ENCODE measurements around the gene RNF224. TPM values are rescaled to one million over a fixed set of nuclear protein-coding genes. Genes with fewer than 3 reads are reported as not detected.

RNF224 gene
- polyA plus RNA-seq, 1 of the 3 experiments (the other 2 are of a cell fraction), result 0.03 TPM

GRCh38 chr9:137278061-137278701 is 50.9 kb downstream of the RNF224 start:
- CTCF ChIA-PET, result interaction anchor here (0.7 to 1.7 kb wide), 5 partner anchors 17 to 507 kb away, joined by 3 to 8 read pairs (median 3); no protein-coding TSS in a partner anchor
- Histone ChIP-seq H3K4me3 (ENCODE audit: low read depth in 2 of 2, low read length in 1 of 2) (peak overlapping the region in 1 of 2 experiments; percentile 2; a peak in 1 of 4 replicates), H3K4me1 (ENCODE audit: control insufficient read depth in 1 of 2, insufficient read depth in 2 of 2, low read depth in 1 of 2, low read length in 1 of 2) (peaks cover 0 to 8% of the 10 kb centered on the region in 2 experiments; a peak in 2 of 4 replicates), H3F3A (replicated peaks; ENCODE audit: insufficient read depth) (peaks cover 14% of the 10 kb centered on the region), H3K27me3 (ENCODE audit: insufficient read depth) (no peaks in the 10 kb centered on the region), H3K27ac (ENCODE audit: low read depth in 2 of 2, low read length in 1 of 2) (no peak overlapping the region), H3K9me3 (no peaks in the 10 kb centered on the region), H3K9me2 (no peaks in the 10 kb centered on the region), H3K4me2 (no peak overlapping the region), H3K36me3 (replicated peaks in 1 of 2; ENCODE audit: control insufficient read depth in 1 of 2, insufficient read depth in 2 of 2, low read length in 1 of 2) (peaks cover 0 to 11% of the 10 kb centered on the region in 2 experiments), H3K79me2 (ENCODE audit: insufficient read depth) (no peaks in the 10 kb centered on the region), H4K20me1 (ENCODE audit: insufficient read depth) (0 out of 2 replicates have a peak, but pooled peaks cover 2% of the 10 kb centered on the region), H3K9ac (no peak overlapping the region), H2AFZ (ENCODE audit: low read depth) (no peak overlapping the region)
- WGBS (ENCODE audit: low lambda C conversion rate), result 87% methylated on average over 26 of the region's 54 CpGs
- POLR2A ChIA-PET, result no interaction called here
- TF ChIP-seq GATA2 (CRISPR knock-in tag; IDR thresholded peaks at IDR 0.05), result no peak
- DNase-seq, result peak; percentile 27

Other genes starting within 250 kb of the RNF224 start
- not detected in 2 replicates for gene PTGDS, start 250.0 kb upstream of the RNF224 start, polyA plus RNA-seq (2012; rRNA removed)
- gene LCNL1, start 244.5 kb upstream of the RNF224 start, polyA plus RNA-seq (2012; rRNA removed), result not detected in 2 replicates
- 37.8 and 52.9 TPM in 2 replicates for gene PAXX, start 235.1 kb upstream of the RNF224 start, polyA plus RNA-seq (2012; rRNA removed)
- 0.60 and 1.0 TPM in 2 replicates for gene CLIC3, start 230.9 kb upstream of the RNF224 start, polyA plus RNA-seq (2012; rRNA removed)
- gene ABCA2, start 199.3 kb upstream of the RNF224 start, polyA plus RNA-seq (2012; rRNA removed), result 26.0 and 34.7 TPM in 2 replicates
- gene FUT7, start 195.4 kb upstream of the RNF224 start, polyA plus RNA-seq (2012; rRNA removed), result not detected in 2 replicates
- gene NPDC1, start 181.3 kb upstream of the RNF224 start, polyA plus RNA-seq (2012; rRNA removed), result 47.4 and 48.1 TPM in 2 replicates
- gene ENTPD2, start 173.4 kb upstream of the RNF224 start, polyA plus RNA-seq (2012; rRNA removed), result not detected in 2 replicates
- 4.6 and 6.0 TPM in 2 replicates for gene SAPCD2, start 156.9 kb upstream of the RNF224 start, polyA plus RNA-seq (2012; rRNA removed)
- 3.2 and 5.6 TPM in 2 replicates for gene UAP1L1, start 150.0 kb upstream of the RNF224 start, polyA plus RNA-seq (2012; rRNA removed)
- 57.8 and 61.9 TPM in 2 replicates for gene MAN1B1, start 140.5 kb upstream of the RNF224 start, polyA plus RNA-seq (2012; rRNA removed)
- 127 and 141 TPM in 2 replicates for gene DPP7, start 112.8 kb upstream of the RNF224 start, polyA plus RNA-seq (2012; rRNA removed)
- gene GRIN1, start 88.3 kb upstream of the RNF224 start, polyA plus RNA-seq (2012; rRNA removed), result 0.03 TPM in 1 of 2 replicates, not detected in the other
- gene LRRC26, start 57.5 kb upstream of the RNF224 start, polyA plus RNA-seq (2012; rRNA removed), result not detected in 2 replicates
- gene TMEM210, start 55.4 kb upstream of the RNF224 start, polyA plus RNA-seq (2012; rRNA removed), result not detected in 2 replicates
- 35.1 and 37.7 TPM in 2 replicates for gene ANAPC2, start 38.9 kb upstream of the RNF224 start, polyA plus RNA-seq (2012; rRNA removed)
- gene SSNA1, start 38.8 kb upstream of the RNF224 start, polyA plus RNA-seq (2012; rRNA removed), result 100 and 124 TPM in 2 replicates
- 4.4 and 5.2 TPM in 2 replicates for gene TPRN, start 26.8 kb upstream of the RNF224 start, polyA plus RNA-seq (2012; rRNA removed)
- 55.6 and 57.0 TPM in 2 replicates for gene TMEM203, start 21.9 kb upstream of the RNF224 start, polyA plus RNA-seq (2012; rRNA removed)
- gene NDOR1, start 21.8 kb upstream of the RNF224 start, polyA plus RNA-seq (2012; rRNA removed), result 7.9 and 8.6 TPM in 2 replicates
- 2.0 and 2.7 TPM in 2 replicates for gene RNF208, start 5.3 kb upstream of the RNF224 start, polyA plus RNA-seq (2012; rRNA removed)
- gene CYSRT1, start 2.3 kb upstream of the RNF224 start, polyA plus RNA-seq (2012; rRNA removed), result 2.1 and 2.2 TPM in 2 replicates
- gene SLC34A3, start 3.4 kb downstream of the RNF224 start, polyA plus RNA-seq (2012; rRNA removed), result 0.06 TPM in 1 of 2 replicates, not detected in the other
- 415 and 508 TPM in 2 replicates for gene TUBB4B, start 13.8 kb downstream of the RNF224 start, polyA plus RNA-seq (2012; rRNA removed)
- not detected in 2 replicates for gene STPG3, start 23.8 kb downstream of the RNF224 start, polyA plus RNA-seq (2012; rRNA removed)
- gene NELFB, start 27.8 kb downstream of the RNF224 start, polyA plus RNA-seq (2012; rRNA removed), result 52.6 and 62.7 TPM in 2 replicates
- 0.81 and 0.99 TPM in 2 replicates for gene TOR4A, start 50.2 kb downstream of the RNF224 start, polyA plus RNA-seq (2012; rRNA removed)
- 3.9 and 4.2 TPM in 2 replicates for gene NRARP, start 74.8 kb downstream of the RNF224 start, polyA plus RNA-seq (2012; rRNA removed)
- gene EXD3, start 195.7 kb downstream of the RNF224 start, polyA plus RNA-seq (2012; rRNA removed), result 11.5 and 14.2 TPM in 2 replicates
- gene NOXA1, start 195.9 kb downstream of the RNF224 start, polyA plus RNA-seq (2012; rRNA removed), result 0.39 and 0.67 TPM in 2 replicates
- 0.18 and 0.30 TPM in 2 replicates for gene ENTPD8, start 213.9 kb downstream of the RNF224 start, polyA plus RNA-seq (2012; rRNA removed)
- gene NSMF, start 231.8 kb downstream of the RNF224 start, polyA plus RNA-seq (2012; rRNA removed), result 58.6 and 58.8 TPM in 2 replicates

Data from SK-N-SH (cell line).